Measurements from ENCODE around the gene TMTC2. TPM values are rescaled to one million over a fixed set of nuclear protein-coding genes. Genes with fewer than 3 reads are reported as not detected.

The TMTC2 gene
- total RNA-seq, 1 donor from 2014 or later = 99.3 TPM

- Mint-ChIP-seq H3K9me3 (ENCODE audit: unreplicated experiment) (peaks cover 5% of the 10 kb centered on the region), H3K27me3 (ENCODE audit: unreplicated experiment) (no peaks in the 10 kb centered on the region), H3K4me1 (ENCODE audit: low read depth, unreplicated experiment) (peaks cover 3% of the 10 kb centered on the region), H3K27ac (ENCODE audit: unreplicated experiment) (no peak overlapping the region), H3K36me3 (ENCODE audit: unreplicated experiment) (peaks cover 6% of the 10 kb centered on the region), H3K4me3 (ENCODE audit: unreplicated experiment) (no peak overlapping the region)
- no peak for TF ChIP-seq CTCF (IDR thresholded peaks at IDR 0.05; ENCODE audit: partially characterized antibody, unreplicated experiment)
- no peak for DNase-seq
These were observed 27.1 kb upstream of the TMTC2 start for GRCh38 chr12:82659343-82660207.

GRCh38 chr12:82660541-82661325, 26.0 kb upstream of the TMTC2 start:
- H3K27me3 Mint-ChIP-seq (ENCODE audit: unreplicated experiment) = no peaks in the 10 kb centered on the region
- peaks cover 2% of the 10 kb centered on the region for H3K36me3 Mint-ChIP-seq (ENCODE audit: unreplicated experiment)
- H3K4me3 Mint-ChIP-seq (ENCODE audit: unreplicated experiment) = no peak overlapping the region
- H3K27ac Mint-ChIP-seq (ENCODE audit: unreplicated experiment) = no peak overlapping the region
- H3K4me1 Mint-ChIP-seq (ENCODE audit: low read depth, unreplicated experiment) = peaks cover 3% of the 10 kb centered on the region
- DNase-seq = no peak
- TF ChIP-seq CTCF (IDR thresholded peaks at IDR 0.05; ENCODE audit: partially characterized antibody, unreplicated experiment) = no peak
- H3K9me3 Mint-ChIP-seq (ENCODE audit: unreplicated experiment) = peaks cover 4% of the 10 kb centered on the region

GRCh38 chr12:82663893-82664292, 22.8 kb upstream of the TMTC2 start:
- Mint-ChIP-seq H3K27me3 (ENCODE audit: unreplicated experiment) (no peaks in the 10 kb centered on the region), H3K9me3 (ENCODE audit: unreplicated experiment) (peaks cover under 1% of the 10 kb centered on the region)

GRCh38 chr12:82665142-82665923, 21.4 kb upstream of the TMTC2 start:
- Mint-ChIP-seq H3K27me3 (ENCODE audit: unreplicated experiment) (no peaks in the 10 kb centered on the region), H3K36me3 (ENCODE audit: unreplicated experiment) (no peaks in the 10 kb centered on the region), H3K4me1 (ENCODE audit: low read depth, unreplicated experiment) (peaks cover 3% of the 10 kb centered on the region), H3K27ac (ENCODE audit: unreplicated experiment) (no peak overlapping the region), H3K4me3 (ENCODE audit: unreplicated experiment) (no peak overlapping the region), H3K9me3 (ENCODE audit: unreplicated experiment) (no peaks in the 10 kb centered on the region)
- no peak for TF ChIP-seq CTCF (IDR thresholded peaks at IDR 0.05; ENCODE audit: partially characterized antibody, unreplicated experiment)
- no peak for DNase-seq

More at GRCh38 chr12:82663893-82664292, 22.8 kb upstream of the TMTC2 start:
- H3K27ac Mint-ChIP-seq (ENCODE audit: unreplicated experiment) = no peak overlapping the region
- TF ChIP-seq CTCF (IDR thresholded peaks at IDR 0.05; ENCODE audit: partially characterized antibody, unreplicated experiment) = no peak
- peaks cover 3% of the 10 kb centered on the region for H3K4me1 Mint-ChIP-seq (ENCODE audit: low read depth, unreplicated experiment)
- DNase-seq = no peak
- no peaks in the 10 kb centered on the region for H3K36me3 Mint-ChIP-seq (ENCODE audit: unreplicated experiment)
- no peak overlapping the region for H3K4me3 Mint-ChIP-seq (ENCODE audit: unreplicated experiment)

Data from glutamatergic neuron (in vitro differentiated cells).